ENCODE data around the gene URB1.
"Not testable (repeated sequence)": the region's sequence is repeated elsewhere in the genome, so short reads cannot be mapped to it uniquely, and the experiment has no call there.

Gene URB1

GRCh38 chr21:32392880-32393676, at the start of gene URB1:
URB1 (minus strand) TSS chr21:32393012; CDS start chr21:32392910, 102 bp downstream.
- peak; percentile 94 for DNase-seq

- no peak for DNase-seq
Observed at GRCh38 chr21:32437729-32438128, 44.9 kb upstream of the URB1 start.

- DNase-seq: not testable (repeated sequence)
Observed at GRCh38 chr21:32432982-32433660, 40.3 kb upstream of the URB1 start.

- DNase-seq: no peak
Observed at GRCh38 chr21:32427958-32428623, 35.3 kb upstream of the URB1 start.

GRCh38 chr21:32426592-32427051, 33.8 kb upstream of the URB1 start:
- DNase-seq: no peak

- no peak for DNase-seq
Observed at GRCh38 chr21:32426066-32426465, 33.3 kb upstream of the URB1 start.

GRCh38 chr21:32425628-32426027, 32.8 kb upstream of the URB1 start:
- DNase-seq: no peak

- DNase-seq: no peak
Observed at GRCh38 chr21:32424674-32425073, 31.9 kb upstream of the URB1 start.

GRCh38 chr21:32424191-32424535, 31.4 kb upstream of the URB1 start:
- no peak for DNase-seq

- DNase-seq: no peak
Observed at GRCh38 chr21:32423320-32424190, 30.7 kb upstream of the URB1 start.

- no peak for DNase-seq
Observed at GRCh38 chr21:32422064-32422463, 29.3 kb upstream of the URB1 start.

GRCh38 chr21:32418146-32418545, 25.3 kb upstream of the URB1 start:
- no peak for DNase-seq

- no peak for DNase-seq
Observed at GRCh38 chr21:32415451-32416398, 22.9 kb upstream of the URB1 start.

GRCh38 chr21:32414579-32415358, 22.0 kb upstream of the URB1 start:
- DNase-seq: no peak

- DNase-seq: no peak
Observed at GRCh38 chr21:32413697-32414578, 21.1 kb upstream of the URB1 start.

- DNase-seq: no peak
Observed at GRCh38 chr21:32413015-32413504, 20.2 kb upstream of the URB1 start.

- peak; percentile 52 for DNase-seq
Observed at GRCh38 chr21:32412162-32413014, 19.6 kb upstream of the URB1 start, which contains the start of gene EVA1C. EVA1C (plus strand) TSS chr21:32412706; CDS start chr21:32412854, 148 bp downstream.
